HEK293 (cell line): ENCODE measurements around the gene ALAD.

Experiments
- GLIS2 ChIP-seq: fragments of 450-650 bp; formaldehyde crosslinking; IDR thresholded peaks from 2 replicates; pipeline ENCODE4 v1.5.1; 2016; ENCODE audit warnings: missing biosample characterization, missing genetic modification characterization
- SP2 ChIP-seq: fragments of 450-650 bp; formaldehyde crosslinking; IDR thresholded peaks from 2 replicates; pipeline ENCODE4 v1.5.1; 2016; ENCODE audit warnings: missing biosample characterization, missing genetic modification characterization
- ZNF121 ChIP-seq: fragments of 450-650 bp; formaldehyde crosslinking; IDR thresholded peaks from 2 replicates; pipeline ENCODE4 v1.5.1; 2016; ENCODE audit warnings: missing biosample characterization, missing genetic modification characterization
- ZNF510 ChIP-seq: fragments of 450-650 bp; formaldehyde crosslinking; IDR thresholded peaks from 2 replicates; pipeline ENCODE4 v1.5.1; 2018; ENCODE audit warnings: mild to moderate bottlenecking, missing genetic modification characterization, missing biosample characterization; ENCODE audit not compliant: insufficient replicate concordance
- ZNF768 ChIP-seq: fragments of 450-650 bp; formaldehyde crosslinking; IDR thresholded peaks from 2 replicates; pipeline ENCODE4 v1.5.1; 2018; ENCODE audit warnings: missing biosample characterization, mild to moderate bottlenecking, missing genetic modification characterization
- TF ChIP-seq, protein P1 (sequence below): fragments of 450-650 bp; formaldehyde crosslinking; IDR thresholded peaks from 2 replicates; pipeline ENCODE4 v1.5.1; 2016; ENCODE audit warnings: missing biosample characterization, missing genetic modification characterization
- TF ChIP-seq, protein P2 (sequence below): sonication (generic); formaldehyde crosslinking; IDR thresholded peaks from 2 replicates; pipeline ENCODE4 v1.8.1; 2022; ENCODE audit warnings: mild to moderate bottlenecking, moderate library complexity, missing genetic modification reagents

DNA sequence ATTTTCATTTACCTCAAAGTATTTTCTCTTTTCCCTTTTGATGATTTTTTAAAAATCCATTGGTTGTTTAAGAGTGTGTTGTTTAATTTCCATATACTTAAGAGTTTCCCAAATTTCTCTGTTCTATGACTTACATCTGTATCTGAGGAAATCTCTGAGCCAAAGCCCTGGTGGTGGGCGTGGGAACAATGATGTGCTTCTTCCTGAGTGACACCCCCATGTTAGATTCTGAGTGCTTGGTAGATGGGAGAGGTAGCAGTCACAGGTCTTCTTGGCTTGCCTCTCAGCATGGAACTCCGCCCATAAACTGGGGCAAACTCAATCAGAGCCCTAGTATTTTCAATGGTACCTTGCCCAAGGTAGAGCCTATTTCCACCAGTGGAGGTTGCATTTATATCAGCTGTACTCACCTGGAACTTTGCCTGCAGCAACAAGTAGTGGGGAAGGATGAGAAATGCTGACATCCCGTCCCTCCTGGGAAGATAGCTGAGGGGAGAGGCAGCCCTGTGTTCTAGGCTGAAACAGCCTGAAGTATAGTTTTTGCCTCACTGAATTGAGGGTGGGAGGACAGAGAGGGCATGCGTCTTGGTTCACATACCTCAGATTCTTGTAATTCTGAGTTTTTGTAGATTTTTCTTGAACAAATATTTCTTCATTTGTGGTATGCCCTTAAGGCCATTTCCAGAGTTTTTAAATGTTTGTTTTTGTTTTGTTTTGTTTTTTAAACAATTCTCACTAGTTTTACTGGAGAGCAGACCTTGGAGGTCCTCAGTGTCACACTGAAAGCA lies 35.8 kb upstream of the ALAD start:
- TF ChIP-seq ZNF510 (tag by site-specific recombination) (no peak), ZNF768 (tag by site-specific recombination) (no peak), SP2 (no peak), GLIS2 (tag by site-specific recombination) (no peak), ZNF121 (no peak)
- TF ChIP-seq, protein P1, sequence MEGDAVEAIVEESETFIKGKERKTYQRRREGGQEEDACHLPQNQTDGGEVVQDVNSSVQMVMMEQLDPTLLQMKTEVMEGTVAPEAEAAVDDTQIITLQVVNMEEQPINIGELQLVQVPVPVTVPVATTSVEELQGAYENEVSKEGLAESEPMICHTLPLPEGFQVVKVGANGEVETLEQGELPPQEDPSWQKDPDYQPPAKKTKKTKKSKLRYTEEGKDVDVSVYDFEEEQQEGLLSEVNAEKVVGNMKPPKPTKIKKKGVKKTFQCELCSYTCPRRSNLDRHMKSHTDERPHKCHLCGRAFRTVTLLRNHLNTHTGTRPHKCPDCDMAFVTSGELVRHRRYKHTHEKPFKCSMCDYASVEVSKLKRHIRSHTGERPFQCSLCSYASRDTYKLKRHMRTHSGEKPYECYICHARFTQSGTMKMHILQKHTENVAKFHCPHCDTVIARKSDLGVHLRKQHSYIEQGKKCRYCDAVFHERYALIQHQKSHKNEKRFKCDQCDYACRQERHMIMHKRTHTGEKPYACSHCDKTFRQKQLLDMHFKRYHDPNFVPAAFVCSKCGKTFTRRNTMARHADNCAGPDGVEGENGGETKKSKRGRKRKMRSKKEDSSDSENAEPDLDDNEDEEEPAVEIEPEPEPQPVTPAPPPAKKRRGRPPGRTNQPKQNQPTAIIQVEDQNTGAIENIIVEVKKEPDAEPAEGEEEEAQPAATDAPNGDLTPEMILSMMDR (tag by site-specific recombination), result no peak
- TF ChIP-seq, protein P2, sequence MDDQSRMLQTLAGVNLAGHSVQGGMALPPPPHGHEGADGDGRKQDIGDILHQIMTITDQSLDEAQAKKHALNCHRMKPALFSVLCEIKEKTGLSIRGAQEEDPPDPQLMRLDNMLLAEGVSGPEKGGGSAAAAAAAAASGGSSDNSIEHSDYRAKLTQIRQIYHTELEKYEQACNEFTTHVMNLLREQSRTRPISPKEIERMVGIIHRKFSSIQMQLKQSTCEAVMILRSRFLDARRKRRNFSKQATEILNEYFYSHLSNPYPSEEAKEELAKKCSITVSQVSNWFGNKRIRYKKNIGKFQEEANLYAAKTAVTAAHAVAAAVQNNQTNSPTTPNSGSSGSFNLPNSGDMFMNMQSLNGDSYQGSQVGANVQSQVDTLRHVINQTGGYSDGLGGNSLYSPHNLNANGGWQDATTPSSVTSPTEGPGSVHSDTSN (CRISPR knock-in tag), result no peak
